Measurements from ENCODE around the gene TDRD9.
A peak's percentile ranks its signal among the peaks of the same experiment; 100 is the strongest.

The TDRD9 gene

DNA sequence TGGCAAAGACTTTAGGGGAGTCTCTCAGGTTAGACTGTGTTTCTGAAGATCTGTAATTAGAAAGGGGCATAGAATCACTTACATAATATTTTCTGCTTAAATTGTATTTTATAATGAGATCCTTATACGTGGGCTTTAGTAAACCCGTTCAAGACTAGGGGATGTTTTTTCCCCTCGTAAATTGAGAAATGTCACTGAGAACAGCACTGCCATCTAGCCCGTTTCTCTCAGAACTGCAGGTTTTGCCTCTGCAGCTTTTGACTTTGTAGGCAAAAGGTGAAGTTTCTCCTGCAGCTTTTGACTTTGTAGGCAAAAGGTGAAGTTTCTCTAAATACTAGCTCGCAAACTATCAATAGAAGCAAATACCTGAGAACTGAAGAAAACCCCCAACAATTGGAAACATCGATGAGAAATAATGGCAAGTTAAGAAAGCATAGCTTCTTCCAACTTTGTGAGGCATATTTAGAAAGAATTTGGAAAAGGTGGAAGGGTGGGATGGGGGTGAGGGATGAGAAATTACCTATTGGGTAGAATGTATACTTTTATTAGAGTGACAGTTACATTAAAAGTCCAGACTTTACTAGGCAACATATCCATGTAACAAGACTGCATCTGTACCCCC is 147.4 kb downstream of the TDRD9 start:
- no peak for DNase-seq (ENCODE audit: low spot score)

- DNase-seq (ENCODE audit: low spot score), result no peak
Measured at GRCh38 chr14:104076743-104077142, 148.5 kb downstream of the TDRD9 start.

DNA sequence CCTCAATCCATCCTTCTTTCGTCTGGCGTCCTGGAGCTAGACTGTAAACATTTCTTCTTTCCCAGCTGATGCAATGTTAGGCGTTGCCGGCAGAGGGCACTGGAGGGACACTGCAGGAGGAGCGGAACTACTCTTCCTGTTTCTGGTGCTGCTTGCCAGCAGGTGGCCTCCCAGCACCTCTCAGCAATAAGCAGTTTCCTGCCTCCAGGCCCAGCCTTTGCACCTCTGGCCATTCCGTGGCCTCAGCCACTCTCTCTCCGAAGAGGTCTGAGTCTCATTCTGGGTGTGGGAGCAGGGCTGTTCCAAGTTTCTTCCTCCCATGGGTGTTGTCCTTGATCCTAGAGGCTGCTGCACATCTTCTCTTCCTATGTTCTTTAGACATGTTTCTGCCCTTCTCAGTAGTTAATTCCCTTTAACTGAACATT is 149.8 kb downstream of the TDRD9 start:
- DNase-seq (ENCODE audit: low spot score), result peak; percentile 95

DNA sequence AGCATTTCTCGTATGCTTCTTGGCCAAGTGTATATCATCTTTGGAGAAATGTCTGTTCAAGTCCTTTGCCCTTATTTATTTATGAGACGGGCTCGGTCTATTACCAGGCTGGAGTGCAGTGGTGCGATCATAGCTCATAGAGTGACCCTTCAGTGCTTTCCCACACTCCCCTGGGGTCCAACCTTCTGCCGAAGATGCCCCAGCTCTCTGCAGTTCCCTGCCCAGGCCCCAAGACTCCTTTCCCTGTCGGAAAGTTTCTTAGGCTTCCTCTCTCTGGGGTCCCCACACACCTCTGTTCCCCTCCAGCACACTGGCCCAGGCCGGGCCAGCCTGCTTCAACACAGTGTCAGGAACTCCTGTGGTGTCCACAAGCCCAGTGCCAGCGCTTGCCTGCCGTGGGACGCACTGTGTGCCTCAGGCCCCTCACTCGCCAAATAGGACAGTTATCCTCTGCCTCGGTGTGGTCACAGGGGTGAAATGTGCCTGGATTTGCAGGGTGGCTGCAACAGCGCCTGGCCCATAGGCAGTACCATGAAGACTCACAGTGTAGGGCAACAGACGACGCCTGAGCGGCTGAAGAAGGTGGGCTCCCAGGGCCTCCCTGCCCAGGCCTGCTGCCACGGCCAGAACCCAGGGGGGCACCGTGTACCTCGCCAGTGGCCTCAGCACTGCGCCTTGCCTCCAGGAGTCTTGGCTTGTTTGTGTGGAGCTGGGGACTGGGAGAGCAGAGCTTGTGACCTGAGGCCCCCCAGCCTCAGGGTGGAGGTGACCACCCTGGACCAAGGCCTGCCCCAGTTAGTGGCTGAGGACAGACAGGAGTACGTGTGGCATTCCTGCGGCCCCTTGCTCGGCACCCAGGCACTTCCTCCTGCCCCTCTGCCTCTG is 152.4 kb downstream of the TDRD9 start:
- DNase-seq (ENCODE audit: low spot score), result no peak

- no peak for DNase-seq (ENCODE audit: low spot score)
Measured at GRCh38 chr14:104081261-104081835, 153.1 kb downstream of the TDRD9 start.

GRCh38 chr14:104081951-104082464 is 153.8 kb downstream of the TDRD9 start:
- no peak for DNase-seq (ENCODE audit: low spot score)

- DNase-seq (ENCODE audit: low spot score), result no peak
Measured at GRCh38 chr14:104082807-104083206, 154.6 kb downstream of the TDRD9 start.

- no peak for DNase-seq (ENCODE audit: low spot score)
Measured at GRCh38 chr14:104084251-104085002, 156.2 kb downstream of the TDRD9 start.

GRCh38 chr14:104085032-104085888 is 157.0 kb downstream of the TDRD9 start, which contains the start of gene ASPG:
Gene ASPG, plus strand, starts transcription at chr14:104085700. Its CDS starts 71 bp downstream, at chr14:104085771.
- DNase-seq (ENCODE audit: low spot score), result no peak

DNA sequence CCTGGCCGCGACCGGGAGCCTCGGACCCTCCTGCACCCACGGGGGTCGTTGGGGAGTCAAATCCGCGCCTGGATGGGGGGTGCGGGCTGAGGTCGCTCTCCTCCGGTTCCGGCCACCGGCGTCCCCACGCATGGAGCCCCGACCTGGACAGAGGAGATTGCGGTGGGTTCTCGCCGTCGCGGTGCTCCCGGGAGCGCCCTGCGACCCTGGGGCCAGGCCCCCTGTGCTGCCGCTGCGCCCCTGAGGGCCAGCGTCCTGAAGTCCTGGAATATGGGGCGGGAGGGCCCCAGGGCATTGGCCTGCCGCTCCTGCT is 157.6 kb downstream of the TDRD9 start:
- no peak for DNase-seq (ENCODE audit: low spot score)

DNA sequence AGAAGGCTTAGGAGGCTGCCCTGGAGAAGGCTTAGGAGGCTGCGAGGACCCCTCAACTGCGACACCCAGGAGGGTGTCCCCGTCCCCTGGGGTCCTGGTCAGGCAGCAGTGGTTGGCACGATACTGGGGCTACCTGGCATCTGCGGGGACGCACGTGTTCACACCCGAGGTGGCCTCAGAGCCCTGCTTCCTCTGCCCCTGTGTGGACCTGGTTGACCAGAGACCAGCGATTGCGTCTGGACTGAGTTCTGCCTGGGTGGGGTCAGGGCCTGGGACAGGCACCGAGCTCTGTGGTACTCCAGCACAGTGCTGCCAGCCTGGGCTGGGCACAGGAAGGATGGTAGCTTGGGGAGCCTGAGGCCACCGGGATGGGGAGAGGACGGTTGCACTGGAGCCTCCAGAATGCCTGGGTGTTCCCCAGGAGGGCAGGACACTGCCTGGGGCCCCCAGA is 158.0 kb downstream of the TDRD9 start:
- DNase-seq (ENCODE audit: low spot score), result no peak

GRCh38 chr14:104086661-104087461 is 158.6 kb downstream of the TDRD9 start:
- peak; percentile 10 for DNase-seq (ENCODE audit: low spot score)

DNA sequence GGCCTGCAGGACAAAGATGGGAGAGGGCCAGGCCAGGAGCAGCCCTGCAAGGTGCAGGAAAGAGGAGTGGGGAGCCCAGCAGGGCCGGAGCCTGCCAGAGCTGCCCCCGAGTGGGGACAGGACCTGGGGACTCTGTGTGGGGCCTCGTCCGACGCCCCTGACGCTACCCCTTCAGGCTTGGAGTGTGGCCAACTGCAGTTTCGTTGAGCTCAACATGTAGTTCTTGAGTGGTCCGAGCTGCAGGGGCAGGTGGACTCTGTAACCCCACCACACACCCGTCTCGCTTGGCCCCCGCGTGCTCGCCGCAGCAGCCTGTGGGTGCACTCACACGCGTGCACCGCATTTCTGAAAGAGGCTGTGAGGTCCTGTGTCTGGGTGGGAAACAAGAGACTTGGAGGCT is 159.2 kb downstream of the TDRD9 start:
- peak; percentile 4 for DNase-seq (ENCODE audit: low spot score)

DNA sequence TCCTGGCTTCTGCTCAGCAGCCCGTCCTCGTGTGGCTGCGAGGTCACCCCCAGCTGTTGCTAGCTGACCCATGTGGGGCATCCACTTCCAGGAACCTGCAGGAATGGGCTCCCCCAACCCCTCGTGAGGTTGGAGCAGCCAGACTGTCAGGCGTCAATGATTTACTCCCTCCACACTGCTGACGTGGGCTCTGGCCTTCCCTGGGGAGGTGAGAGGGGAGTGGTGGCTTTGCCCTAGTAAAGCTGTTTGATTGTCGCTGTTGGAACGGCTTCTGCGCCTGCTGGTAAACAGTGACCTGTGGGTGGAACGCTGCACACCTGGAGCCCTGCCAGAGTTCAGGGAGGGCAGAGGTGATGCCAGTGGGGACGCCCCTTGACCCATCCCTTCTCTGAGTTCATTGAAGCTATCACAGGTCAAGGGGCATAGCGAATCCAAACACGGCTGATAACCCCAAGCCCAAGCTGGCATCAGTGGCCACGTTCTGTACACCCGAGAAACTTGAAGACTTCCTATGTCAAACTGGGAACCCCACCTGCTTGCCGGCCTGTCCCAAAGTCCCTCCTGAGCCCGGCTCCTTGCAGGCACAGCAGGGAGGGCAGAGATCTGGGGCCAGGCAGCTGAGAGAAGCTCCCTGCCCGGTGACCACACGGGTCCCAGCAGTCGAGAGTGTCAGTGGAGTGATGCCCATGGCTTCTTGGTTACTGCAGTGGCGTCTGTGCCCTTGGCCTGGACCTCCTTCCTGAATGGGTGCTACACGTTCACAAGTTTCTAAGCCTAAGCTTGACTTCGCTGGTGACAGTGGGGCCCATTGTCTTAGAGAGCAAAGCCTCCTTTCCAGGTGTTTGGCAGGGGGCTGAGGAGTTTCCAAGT is 160.0 kb downstream of the TDRD9 start:
- DNase-seq (ENCODE audit: low spot score), result peak; percentile 26

- DNase-seq (ENCODE audit: low spot score), result no peak
Measured at GRCh38 chr14:104090071-104090748, 162.0 kb downstream of the TDRD9 start.

DNA sequence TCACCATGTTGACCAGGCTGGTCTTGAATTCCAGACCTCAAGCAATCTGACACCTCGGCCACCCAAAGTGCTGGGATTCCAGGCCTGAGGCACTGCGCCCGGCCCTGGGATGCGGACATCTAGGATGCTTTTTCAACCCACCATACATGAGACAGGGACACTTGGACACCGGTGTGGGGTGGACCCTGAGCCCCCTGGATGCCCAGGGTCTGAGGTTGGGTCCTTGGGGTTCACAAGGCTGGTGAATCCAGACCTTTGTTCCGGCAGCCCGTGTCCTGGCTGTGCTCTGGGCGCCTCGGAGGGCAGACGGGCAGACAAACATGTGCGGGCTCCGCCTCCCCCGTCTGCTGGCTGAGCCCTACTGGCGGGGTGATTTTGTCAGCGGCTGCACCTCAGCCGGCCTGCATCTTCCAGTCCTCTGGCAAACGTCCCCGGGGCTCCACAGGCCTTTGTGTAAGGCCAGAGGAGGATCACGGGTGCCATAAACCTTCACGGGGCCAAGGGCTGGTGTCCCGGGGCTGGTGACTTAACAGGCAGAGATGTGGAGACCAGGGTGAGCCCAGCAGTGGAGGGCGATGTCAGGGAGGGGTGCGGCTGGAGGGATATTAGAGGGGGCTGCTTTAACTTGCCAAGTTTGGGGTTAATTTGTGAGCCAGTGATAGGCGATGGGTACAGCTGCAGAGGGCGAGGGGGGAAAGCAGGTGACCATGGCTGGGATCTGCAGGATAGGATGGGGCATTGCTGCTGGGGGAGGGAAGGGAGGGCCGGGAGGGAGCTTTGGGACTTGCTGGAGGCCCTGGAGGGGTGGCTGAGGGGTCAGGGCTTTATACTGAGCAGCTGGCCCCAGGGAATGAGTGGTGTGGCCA is 163.0 kb downstream of the TDRD9 start:
- no peak for DNase-seq (ENCODE audit: low spot score)

DNA sequence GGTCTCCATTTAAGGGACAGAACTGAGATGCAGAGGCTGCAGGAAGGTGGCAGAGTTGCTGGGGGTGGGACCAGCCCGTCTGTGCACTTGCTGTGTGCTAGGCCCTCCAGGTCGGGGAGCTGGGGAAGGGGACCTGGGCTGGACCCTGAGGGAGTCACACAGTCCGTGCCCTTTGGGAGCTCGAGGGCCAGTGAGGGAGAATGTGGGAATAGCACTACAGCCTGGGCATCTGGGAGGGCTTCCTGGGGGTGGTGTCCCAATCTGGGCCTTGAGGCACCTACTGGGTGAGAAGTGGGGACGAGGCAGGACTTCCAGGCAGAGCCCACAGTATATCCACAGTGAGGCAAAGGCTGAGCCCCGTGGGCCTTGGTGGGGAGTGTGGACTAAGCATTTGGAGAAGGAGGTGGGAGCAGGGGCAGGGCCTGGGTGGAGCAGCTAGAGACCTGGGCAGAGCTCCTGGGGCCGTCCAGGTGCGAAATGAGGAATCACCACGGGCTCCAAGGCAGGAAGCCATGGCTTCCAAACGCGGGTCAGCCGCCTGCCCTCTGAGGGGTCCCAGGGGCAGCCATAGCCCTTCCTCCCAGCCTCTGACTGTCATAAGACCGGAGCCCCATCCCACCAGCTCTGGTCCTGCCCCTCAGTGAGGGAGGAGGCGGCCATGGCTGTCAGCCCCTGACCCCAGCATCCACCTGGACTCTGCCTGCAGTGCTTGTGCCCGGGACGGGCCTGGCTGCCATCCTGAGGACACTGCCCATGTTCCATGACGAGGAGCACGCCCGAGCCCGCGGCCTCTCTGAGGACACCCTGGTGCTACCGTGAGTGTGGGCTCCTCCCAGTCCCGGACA is 163.9 kb downstream of the TDRD9 start:
- DNase-seq (ENCODE audit: low spot score), result no peak
